ENCODE results near the gene LRRC7. TPM values are rescaled to one million over a fixed set of nuclear protein-coding genes. Genes with fewer than 3 reads are reported as not detected.

Gene LRRC7
- total and polyA plus RNA-seq, 2 of the 13 experiments (the other 11 are each of a cell fraction or from before 2014, with no cell fraction given), result not detected

- no peak overlapping the region for H3K4me2 ChIP-seq (ENCODE audit: low read depth, low read length)
- no peak overlapping the region for H3K4me3 ChIP-seq (replicated peaks in 1 of 3; ENCODE audit: insufficient read depth in 1 of 3, low read depth in 2 of 3, low read length in 3 of 3)
- no peak for FAIRE-seq
- intact Hi-C loops (cut with micrococcal nuclease; ENCODE audit: unreplicated experiment) (no loop called here), in situ Hi-C loops (cut with HindIII; ENCODE audit: extremely low pct_ligation_motif_present, low pct_unique_long_range_greater_than_20kb) (no loop called here)
- H3K9me3 ChIP-seq (ENCODE audit: low read length), result no peaks in the 10 kb centered on the region
- no peak for DNase-seq (ENCODE audit: low spot score)
- H3K27me3 ChIP-seq (ENCODE audit: control insufficient read depth in 1 of 2, insufficient read depth in 2 of 2, low read length in 2 of 2), result no peaks in the 10 kb centered on the region
- BruUV-seq (replicated peaks), result no TSS peak
- H2AFZ ChIP-seq (ENCODE audit: low read length), result no peak overlapping the region
- CTCF ChIA-PET (ENCODE audit: low intra/inter-chr PET ratio, low total read pairs), result no interaction called here
- no peaks in the 10 kb centered on the region for H4K20me1 ChIP-seq (ENCODE audit: insufficient read depth, low read length)
- H3K4me1 ChIP-seq (ENCODE audit: insufficient read depth, low read length), result no peaks in the 10 kb centered on the region
- no peak overlapping the region for H3K9ac ChIP-seq (ENCODE audit: insufficient read depth, low read depth, low read length)
- no peak overlapping the region for H3K27ac ChIP-seq (ENCODE audit: extremely low read length, insufficient read depth, low read length)
- no peak for ATAC-seq
- H3K79me2 ChIP-seq (ENCODE audit: insufficient read depth, low read length), result no peaks in the 10 kb centered on the region
- POLR2A ChIA-PET, result no interaction called here
- H3K36me3 ChIP-seq (replicated peaks in 1 of 2; ENCODE audit: control insufficient read depth in 1 of 2, insufficient read depth in 2 of 2, low read length in 2 of 2), result peaks cover 5 to 12% of the 10 kb centered on the region in 2 experiments; a peak in 3 of 5 replicates
- TF ChIP-seq POLR2G (IDR thresholded peaks at IDR 0.05; ENCODE audit: low read depth, low read length) (no peak), ZNF629 (CRISPR knock-in tag; conservative IDR thresholded peaks at IDR 0.05) (no peak), FOSL2 (CRISPR knock-in tag; IDR thresholded peaks at IDR 0.05) (no peak)
Measured at GRCh38 chr1:70168283-70168682, 600.6 kb downstream of the LRRC7 start.

GRCh38 chr1:70169018-70169839, 601.5 kb downstream of the LRRC7 start:
- ATAC-seq (no peak), DNase-seq (ENCODE audit: low spot score) (no peak)
- no peaks in the 10 kb centered on the region for H3K27me3 ChIP-seq (ENCODE audit: control insufficient read depth in 1 of 2, insufficient read depth in 2 of 2, low read length in 2 of 2)

More at GRCh38 chr1:70169018-70169839, 601.5 kb downstream of the LRRC7 start:
- intact Hi-C loops (cut with micrococcal nuclease; ENCODE audit: unreplicated experiment) (no loop called here), in situ Hi-C loops (cut with HindIII; ENCODE audit: extremely low pct_ligation_motif_present, low pct_unique_long_range_greater_than_20kb) (no loop called here)
- no peaks in the 10 kb centered on the region for H4K20me1 ChIP-seq (ENCODE audit: insufficient read depth, low read length)
- 96% methylated on average over 5 of the region's 5 CpGs for WGBS (ENCODE audit: low lambda C conversion rate)
- H3K4me3 ChIP-seq (replicated peaks in 1 of 3; ENCODE audit: insufficient read depth in 1 of 3, low read depth in 2 of 3, low read length in 3 of 3), result no peak overlapping the region
- H3K27ac ChIP-seq (ENCODE audit: extremely low read length, insufficient read depth, low read length), result no peak overlapping the region
- no peak overlapping the region for H3K9ac ChIP-seq (ENCODE audit: insufficient read depth, low read depth, low read length)
- FAIRE-seq, result no peak
- TF ChIP-seq MED13 (CRISPR knock-in tag; IDR thresholded peaks at IDR 0.05), result no peak
- no peak for TF ChIP-seq ZNF589 (CRISPR knock-in tag; conservative IDR thresholded peaks at IDR 0.05)
- no peak for TF ChIP-seq ZKSCAN1 (IDR thresholded peaks at IDR 0.05; ENCODE audit: low read length)
- no peak for TF ChIP-seq GATA4 (IDR thresholded peaks at IDR 0.05; ENCODE audit: borderline replicate concordance, low read depth)
- TF ChIP-seq ZNF790 (CRISPR knock-in tag; IDR thresholded peaks at IDR 0.05; ENCODE audit: borderline replicate concordance), result no peak
- no peak for TF ChIP-seq ZNF431 (CRISPR knock-in tag; IDR thresholded peaks at IDR 0.05; ENCODE audit: borderline replicate concordance, low read depth)
- TF ChIP-seq ZNF329 (CRISPR knock-in tag; IDR thresholded peaks at IDR 0.05; ENCODE audit: low read depth), result no peak
- TF ChIP-seq ZNF274 (CRISPR knock-in tag; IDR thresholded peaks at IDR 0.05), result no peak
- no peak for TF ChIP-seq GATAD2A (CRISPR knock-in tag; IDR thresholded peaks at IDR 0.05)
- no peak for TF ChIP-seq JARID2 (CRISPR knock-in tag; IDR thresholded peaks at IDR 0.05; ENCODE audit: insufficient replicate concordance)
- TF ChIP-seq MYNN (CRISPR knock-in tag; IDR thresholded peaks at IDR 0.05; ENCODE audit: low read depth), result no peak
- TF ChIP-seq ZNF337 (CRISPR knock-in tag; IDR thresholded peaks at IDR 0.05; ENCODE audit: borderline replicate concordance, low read depth), result no peak
- TF ChIP-seq ZNF552 (CRISPR knock-in tag; IDR thresholded peaks at IDR 0.05; ENCODE audit: borderline replicate concordance), result no peak
- ChIA-PET CTCF (ENCODE audit: low intra/inter-chr PET ratio, low total read pairs) (no interaction called here), POLR2A (no interaction called here)
- no TSS peak for BruUV-seq (replicated peaks)
- H3K9me3 ChIP-seq (ENCODE audit: low read length), result no peaks in the 10 kb centered on the region
- peaks cover 5 to 17% of the 10 kb centered on the region in 2 experiments; a peak in 3 of 5 replicates for H3K36me3 ChIP-seq (replicated peaks in 1 of 2; ENCODE audit: control insufficient read depth in 1 of 2, insufficient read depth in 2 of 2, low read length in 2 of 2)
- no peak overlapping the region for H3K4me2 ChIP-seq (ENCODE audit: low read depth, low read length)
- H3K4me1 ChIP-seq (ENCODE audit: insufficient read depth, low read length), result no peaks in the 10 kb centered on the region
- H3K79me2 ChIP-seq (ENCODE audit: insufficient read depth, low read length), result no peaks in the 10 kb centered on the region
- H2AFZ ChIP-seq (ENCODE audit: low read length), result no peak overlapping the region

Measured in HepG2 (cell line).